Activated CD4-positive, CD25-positive, alpha-beta regulatory T cell treated with anti-CD3 and anti-CD28 coated beads, Interleukin-2, amount 50 U/mL, for 24 hours (primary cell): ENCODE results near the gene ACOT7.

Source experiments
- ATAC-seq, 2 donors: fragments of 150-1000 bp; cut with Tn5 transposase; one replicate each; pipeline ENCODE4 v1.10.0; 2021; ENCODE audit warnings: mild to moderate bottlenecking in 1 of 2, moderate library complexity in 1 of 2

Gene ACOT7

DNA sequence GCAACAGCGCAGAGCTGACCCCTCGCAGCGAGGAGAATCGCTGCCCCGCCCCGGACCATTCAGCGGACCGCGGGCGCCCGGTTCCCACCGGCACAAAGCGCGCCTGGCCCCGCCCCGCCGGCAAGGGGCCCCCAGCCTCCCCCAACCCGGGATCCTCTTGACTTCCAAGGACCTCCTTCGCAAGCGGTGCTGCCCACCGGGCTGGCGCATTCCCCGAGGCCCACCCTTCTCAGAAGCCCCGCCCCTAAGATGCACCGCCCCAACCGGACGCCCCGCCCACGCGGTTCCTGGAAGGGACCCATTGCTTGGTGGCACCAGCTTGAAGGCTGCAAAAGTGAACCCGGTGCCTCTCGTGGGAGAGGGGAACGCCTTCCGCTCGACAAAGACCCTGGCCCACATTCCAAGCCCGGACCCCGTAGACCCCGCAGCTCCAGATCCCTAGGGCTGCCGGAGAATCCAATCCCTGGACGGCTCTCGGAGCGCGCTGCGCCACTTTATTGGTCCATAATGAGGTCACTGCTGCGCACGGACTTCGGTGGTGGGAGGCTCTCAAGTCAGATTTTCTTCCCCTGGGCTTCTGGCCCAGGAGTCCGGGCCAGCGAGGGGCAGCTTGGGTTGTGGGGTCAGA is 147.6 kb downstream of the ACOT7 start:
- no peak for ATAC-seq

DNA sequence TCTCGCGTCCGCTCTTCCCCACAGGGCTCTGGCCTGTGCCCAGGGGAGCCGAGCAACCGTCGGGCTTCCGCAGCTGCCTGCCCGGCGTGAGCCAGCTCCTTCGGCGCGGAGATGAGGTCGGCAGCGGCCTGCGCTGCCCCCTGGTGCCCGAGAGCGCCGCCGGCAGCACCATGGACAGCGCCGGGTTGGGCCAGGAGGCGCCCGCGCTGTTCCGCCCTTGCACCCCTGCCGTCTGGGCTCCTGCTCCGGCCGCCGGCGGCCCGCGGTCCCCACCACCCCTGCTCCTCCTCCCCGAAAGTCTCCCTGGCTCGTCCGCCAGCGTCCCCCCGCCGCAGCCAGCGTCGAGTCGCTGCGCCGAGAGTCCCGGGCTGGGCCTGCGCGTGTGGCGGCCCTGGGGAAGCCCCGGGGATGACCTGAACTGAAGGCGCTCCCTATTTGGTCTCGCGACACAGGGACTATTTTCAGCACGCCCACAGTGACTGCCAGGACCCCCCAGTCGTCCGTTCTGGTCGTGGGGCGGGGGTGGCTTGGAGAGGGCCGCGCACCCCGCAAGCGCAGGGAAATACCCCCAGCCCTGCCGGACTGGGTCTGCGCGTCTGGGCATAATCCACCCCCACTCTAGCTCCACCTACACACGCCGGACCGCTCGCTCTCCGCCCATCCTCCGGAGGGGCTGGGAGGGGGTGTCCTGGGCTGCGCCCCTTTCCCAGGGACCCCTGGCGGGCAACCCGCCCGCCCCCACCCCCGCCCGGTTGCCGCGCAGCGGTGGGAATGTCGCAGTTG is 148.3 kb downstream of the ACOT7 start:
- peak; percentile 68 to 73 for ATAC-seq

DNA sequence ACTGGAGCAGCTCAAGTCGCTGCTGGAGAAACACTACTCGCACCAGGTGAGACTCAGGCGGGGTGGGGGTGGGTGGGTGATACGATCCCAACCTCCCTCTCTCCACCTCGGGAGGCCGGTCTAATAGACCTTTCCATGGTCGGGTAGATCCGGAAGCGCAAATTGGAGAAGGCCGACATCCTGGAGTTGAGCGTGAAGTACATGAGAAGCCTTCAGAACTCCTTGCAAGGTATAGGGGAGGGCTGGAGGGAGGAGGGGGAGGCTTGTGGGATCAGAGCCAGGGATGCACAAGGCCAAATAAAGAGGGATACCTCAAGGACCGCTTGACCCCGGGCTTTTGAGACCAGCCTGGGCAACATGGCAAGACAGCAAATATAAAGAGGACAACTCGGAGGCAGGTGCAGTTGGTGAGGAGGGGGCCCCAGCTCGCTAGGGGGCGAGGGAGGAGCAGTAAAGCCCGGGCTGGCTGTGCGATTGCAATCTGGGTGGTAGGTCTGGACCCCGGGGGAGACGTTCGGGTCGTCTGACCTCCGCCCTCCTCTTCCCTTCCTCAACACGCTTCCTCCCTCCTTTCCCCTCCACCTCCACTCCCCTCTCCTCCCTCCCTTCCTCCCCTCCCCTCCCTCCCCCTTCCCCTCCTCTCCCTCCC is 149.0 kb downstream of the ACOT7 start:
- no peak for ATAC-seq

DNA sequence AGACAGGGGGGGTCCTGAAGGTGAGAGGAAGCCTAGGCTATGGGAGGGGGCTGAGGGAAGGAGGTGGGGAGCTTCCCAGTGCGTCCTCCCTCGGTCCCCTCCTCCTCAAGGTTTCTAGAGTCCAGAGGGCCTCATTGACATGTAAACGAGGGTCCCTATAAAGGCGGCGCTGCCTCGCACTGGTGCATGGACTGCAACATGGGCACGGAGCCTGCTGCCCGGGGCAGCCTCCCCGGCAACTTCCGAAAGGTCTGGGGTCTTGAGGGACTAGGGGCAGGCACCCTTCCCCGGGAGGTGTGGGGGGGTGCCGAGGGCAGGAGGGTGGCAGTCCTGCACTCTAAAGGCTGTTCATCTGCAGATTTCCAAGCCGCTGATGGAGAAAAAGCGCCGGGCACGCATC is 149.6 kb downstream of the ACOT7 start, which contains the start of gene HES3:
HES3 (plus strand) TSS at position 187 of the 400 bp plus-strand sequence; CDS start at position 374, 187 bp downstream.
- no peak for ATAC-seq

DNA sequence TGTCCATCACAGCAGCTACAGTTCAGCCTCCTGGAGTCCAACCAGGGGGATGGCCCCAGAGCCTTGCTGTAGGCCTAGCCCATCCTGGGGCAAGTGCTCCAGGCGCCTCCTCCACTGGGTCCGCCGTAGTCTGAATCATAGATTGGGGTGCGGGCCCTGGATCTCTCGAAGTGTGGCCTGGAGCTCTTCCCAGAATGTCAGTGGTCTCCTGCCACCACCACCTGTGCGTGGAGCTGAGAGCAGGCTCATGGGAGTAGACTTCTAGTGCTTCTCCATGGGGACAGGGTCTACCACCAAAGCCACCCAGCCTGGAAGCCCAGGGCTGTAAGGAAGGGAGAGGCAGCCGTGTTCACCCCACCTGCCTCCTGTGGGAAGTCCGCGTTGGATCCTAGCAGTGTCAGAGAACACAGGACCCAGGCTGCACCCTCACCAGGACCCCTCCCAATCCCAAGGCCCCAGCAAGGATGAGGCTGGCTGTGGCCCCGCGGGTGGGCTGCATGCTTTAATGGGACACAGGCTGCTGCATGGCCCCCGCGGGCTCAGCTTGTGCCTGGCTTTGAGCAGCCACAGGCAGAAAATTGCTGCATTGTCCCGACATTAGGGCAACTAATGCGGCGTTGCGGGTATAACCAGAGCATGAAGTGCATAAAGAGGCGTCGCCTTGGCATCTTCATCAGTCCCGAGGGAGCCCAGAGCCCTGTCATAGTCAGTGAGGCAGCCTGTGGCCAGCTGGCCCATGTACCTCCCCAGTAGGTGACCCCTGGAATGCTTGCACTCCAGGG is 150.3 kb downstream of the ACOT7 start:
- ATAC-seq, result no peak

DNA sequence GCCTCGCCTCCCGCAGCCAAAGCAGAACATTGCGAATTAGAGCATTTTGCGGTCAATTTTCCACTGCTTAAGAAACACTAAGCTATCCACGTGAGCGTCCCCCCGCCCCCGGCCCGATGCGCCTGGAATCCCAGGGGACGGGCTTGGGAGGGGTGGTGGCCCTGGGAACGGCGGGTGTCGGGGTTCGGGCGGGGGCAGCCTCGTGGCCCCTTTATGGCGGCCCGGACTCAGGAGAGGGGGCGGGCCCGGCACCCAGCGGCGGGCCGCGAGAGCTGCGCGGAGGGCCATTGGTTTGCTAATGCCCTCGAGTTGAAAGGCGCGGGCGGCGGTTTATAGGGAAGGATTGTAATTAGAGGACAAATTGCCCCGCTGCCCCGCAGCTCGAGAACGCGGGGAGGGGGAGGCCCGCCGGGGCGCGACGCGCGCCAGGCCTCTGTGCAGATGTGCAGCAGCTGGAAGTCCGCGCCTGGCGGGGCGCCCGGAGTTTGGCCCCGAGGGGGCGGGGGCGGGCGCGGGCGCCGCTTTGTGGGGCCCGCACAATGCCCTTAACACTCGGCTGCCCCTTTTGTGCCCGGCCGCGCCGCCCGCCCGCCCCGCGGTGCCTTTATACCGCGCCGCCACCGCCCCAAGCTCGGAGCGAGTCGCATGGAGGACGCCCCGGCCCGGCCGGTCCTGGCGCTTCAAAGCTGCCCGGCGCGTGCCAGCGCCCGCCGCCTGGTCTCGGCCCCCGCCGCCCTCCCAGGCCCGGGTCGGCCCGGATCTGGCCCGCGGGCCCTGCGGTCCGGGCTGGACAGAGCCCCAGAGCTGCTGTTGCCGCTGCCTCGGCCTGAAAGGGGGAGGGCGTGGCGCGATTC is 151.5 kb downstream of the ACOT7 start:
- no peak for ATAC-seq

DNA sequence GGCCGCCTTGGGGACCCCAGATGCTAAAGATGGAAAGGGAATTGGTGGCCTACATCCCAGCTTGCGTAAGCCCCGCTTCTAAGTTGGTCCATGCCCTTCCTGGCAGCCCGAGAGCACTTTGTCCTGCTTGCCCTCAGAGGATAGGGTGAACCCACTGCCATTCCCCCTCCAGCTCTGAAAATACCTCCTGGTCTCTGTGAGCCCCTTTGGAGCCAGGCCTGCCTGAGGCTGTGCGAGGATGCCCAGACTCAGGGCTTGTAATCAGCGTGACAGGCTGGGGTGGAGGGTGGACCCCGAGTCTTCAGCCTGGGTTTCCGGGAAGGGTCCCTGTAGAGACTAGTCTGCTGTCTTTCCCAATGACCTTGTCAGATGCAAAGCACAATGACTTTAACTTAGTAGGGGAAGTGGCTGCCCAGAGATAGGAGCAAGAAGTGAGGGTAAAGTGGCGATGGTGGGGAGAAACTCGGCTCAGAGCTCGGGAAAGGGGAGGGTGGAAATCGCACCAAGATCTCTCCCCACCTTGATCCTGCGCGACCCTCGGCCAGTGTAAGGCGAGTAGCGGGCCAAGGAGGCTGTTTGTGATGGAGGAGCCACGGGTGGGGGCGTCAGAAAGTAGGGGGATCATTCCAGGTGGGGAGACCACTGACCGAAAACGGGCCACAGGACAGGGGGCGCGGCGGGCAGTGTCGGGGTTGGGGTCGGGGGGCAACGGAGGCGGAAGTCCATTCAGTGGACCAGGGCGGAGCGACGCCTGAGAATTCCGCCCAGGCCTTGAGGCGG is 152.3 kb downstream of the ACOT7 start:
- ATAC-seq, result no peak

DNA sequence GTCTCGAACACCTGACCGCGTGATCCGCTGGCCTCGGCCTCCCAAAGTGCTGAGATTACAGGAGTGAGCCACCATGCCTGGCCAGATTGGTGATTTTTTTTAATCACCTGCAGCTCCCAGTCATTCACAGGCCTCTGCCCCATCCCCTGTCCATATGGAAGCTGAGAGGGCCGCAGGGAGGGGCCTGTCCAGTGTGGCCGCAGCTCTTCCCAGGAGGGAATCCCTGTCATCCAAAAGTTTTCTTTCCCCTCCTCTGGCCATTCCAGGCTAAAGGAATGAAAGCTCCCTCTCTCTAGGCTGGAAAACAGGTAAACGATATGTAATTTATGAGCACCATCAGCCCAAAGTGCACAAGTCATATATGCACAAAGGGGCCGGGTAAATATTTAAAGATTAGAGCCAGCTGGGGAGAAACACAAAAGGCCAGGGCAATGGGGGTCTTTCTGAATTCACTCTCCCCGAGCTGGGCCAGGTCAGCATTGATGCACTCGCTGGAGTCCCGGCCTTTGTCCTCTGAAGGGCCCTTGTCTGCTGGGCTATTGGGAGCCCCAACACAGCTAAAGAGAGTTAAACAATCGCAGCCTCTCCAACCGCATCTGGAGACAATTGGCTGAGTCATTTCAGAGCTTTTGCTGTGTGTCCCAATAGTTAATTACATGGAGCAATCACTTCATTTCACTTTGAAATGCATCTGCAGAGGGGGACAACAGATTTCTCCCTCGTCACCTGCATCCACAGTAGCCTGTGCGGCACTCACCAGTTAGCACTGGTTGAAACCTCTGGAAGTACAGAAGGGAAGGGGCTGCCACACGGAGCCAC is 153.4 kb downstream of the ACOT7 start:
- no peak for ATAC-seq

DNA sequence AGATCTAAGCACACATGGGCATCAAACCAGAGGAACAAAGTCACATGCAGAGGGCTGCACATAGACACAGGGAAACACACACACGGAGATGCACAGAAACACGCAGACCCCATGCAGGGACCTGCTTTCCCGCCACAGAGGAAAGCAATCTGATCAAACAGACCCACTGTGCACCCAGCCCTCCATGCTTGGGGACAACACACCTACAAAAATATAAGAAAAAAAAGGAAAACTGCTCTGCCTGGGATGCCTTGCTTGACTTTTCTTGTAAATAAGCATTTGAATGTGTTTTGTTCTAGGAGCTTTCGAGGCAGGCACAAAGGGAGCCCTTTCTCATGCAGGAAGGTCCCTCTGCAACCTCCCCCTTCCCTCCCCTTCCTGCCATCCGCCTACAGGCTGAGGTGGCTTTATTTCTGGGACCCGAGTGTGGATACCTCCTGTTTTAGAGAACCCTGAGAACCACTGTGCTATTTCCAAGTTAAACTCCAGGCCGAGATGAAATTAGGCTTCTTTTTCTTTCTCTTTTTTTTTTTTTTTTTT is 154.3 kb downstream of the ACOT7 start:
- no peak for ATAC-seq

DNA sequence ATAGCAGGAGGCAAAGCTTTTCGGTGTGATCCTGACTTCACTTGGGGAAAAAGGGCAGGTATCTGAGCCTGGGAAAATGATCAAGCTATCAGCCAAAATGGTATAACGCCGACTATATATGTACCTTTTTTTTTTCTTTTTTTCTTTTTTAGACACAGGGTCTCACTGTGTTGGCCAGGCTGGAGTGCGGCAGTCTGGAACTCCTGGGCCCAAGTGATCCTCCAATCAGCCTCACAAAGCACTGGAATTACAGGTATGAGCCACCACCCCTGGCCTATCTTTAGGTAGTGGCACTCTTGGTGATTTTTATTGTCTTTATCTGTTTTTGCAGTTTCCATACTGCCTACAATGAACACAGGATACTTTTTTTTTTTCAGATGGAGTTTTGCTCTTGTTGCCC is 156.5 kb downstream of the ACOT7 start:
- no peak for ATAC-seq

DNA sequence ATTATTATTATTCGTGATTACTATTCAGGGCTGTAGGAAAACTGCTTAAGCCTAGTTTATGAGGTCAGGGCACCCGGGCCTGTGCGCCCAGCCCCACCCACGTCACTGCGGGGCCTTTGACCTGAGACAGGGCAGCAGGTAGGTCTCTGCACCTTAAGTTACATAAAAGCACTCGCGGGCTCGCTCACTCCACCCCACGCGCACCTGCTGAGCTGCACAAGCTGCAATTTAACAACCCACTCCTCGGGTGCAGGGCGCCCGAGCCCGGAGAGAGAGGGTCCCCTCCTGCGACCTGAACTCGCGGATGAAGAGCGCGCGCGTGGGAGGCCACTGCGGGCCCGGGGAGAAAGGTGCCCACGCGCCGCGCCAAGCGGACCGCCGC is 158.3 kb downstream of the ACOT7 start:
- ATAC-seq, result peak; percentile 4 to 8

DNA sequence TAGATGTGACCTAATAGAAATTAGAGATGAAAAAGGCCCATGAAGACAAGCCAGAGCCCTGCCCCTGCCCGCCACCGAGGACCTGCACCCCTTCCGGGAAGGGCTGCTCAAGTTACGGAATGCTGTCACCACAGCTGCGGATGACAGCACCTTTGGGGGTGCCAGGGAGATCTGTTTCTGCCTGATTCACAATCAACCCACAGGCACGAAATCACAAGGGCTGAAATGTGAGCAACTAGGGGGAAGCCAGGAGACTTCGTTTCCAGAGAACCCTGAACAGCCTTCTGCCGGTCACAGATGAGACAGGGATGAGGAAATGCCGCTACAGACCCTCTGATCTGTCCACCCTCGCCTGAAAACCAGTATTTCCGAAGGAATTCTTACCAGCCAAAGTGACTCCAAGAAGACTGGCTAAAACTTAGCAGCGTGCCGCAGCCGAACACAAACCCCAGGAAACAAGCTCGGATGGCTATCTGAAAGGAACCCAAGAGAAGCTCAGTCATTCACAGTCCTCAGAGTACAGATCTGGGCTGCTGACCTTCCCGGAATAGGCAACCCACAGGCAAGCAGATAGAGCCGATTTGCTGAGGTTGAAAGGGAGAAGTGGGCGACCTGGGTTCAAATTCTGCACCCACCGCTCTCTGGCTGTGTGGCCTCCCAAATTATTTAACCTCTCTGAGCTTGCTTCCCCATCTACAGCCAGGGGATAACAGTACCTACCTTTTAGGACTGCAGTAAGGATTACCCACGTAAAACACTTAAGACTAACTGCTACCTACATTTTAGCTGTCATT is 158.9 kb downstream of the ACOT7 start:
- ATAC-seq, result no peak

DNA sequence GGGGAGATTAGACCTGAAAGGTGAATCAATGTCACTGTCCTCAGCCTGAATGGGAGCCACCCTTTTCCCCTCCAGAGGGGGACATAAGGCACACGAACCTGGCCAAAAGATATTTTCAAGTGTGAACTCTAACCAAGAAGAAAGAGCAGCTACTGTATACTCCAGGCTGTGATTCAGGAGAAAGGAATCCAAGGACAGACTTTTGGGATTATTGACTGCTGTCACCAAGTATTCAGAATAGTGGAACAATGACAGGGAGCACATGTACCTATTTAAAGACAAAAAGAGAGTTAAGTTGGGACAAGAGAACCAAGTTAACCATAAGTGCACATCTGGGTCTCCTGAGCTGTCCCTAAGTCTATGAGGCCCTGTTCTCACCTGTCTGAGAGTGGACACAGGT is 160.2 kb downstream of the ACOT7 start:
- ATAC-seq, result no peak

DNA sequence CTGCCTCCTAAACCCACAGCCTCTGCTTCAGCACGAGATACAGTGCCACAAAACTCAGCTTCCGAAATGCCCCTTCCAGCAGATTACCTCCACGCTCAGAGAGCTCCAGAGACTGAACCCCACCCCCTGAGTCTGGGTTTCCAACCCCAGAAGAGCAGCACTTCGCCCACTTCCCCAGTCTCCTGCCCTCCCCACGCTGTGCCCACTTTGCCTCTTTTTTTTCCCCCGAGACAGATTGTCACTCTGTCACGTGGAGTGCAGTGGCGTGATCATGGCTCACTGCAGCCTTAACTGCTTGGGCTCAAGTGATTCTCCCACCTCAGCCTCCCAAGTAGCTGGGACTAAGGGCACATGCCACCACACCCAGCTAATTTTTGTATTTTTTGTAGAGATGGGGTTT is 167.9 kb downstream of the ACOT7 start:
- no peak for ATAC-seq

DNA sequence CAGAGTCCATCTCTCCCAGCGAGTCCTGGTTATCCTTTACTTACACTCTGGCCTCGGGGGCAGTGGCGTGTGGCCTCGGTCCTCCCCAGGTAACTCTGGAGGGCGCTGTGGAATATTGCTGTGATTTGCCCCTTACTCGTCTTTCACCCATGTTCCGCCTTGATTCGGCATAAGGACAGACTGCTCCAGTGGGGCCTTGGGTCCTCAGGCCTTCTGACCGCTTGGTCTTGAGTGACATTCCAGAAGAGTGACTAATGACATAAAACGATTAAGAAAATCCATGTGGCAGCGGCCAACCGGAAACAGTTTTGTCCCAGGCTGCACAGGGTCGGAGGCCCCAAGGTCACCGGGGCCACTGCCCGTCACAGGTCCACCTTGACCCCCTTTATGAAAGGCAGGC is 168.8 kb downstream of the ACOT7 start:
- no peak for ATAC-seq

DNA sequence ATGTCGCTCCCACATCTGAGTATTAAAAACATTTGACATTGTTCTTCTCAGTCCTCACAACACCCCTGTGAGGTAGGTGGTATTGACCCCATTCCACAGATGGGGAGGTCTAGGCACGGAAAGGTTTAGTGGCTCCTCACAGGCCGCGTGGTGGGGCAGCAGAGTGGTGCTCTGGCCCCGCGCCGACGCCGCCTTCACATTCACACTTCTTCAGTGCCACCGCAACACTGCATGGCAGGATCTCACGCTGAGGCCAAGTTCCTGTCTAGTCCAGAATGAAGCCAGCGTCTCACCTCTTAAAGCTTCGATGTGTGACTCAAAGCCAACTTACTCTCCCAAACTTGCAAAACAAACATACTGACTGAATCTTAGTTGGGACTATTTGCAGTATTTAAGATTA is 169.9 kb downstream of the ACOT7 start:
- no peak for ATAC-seq

DNA sequence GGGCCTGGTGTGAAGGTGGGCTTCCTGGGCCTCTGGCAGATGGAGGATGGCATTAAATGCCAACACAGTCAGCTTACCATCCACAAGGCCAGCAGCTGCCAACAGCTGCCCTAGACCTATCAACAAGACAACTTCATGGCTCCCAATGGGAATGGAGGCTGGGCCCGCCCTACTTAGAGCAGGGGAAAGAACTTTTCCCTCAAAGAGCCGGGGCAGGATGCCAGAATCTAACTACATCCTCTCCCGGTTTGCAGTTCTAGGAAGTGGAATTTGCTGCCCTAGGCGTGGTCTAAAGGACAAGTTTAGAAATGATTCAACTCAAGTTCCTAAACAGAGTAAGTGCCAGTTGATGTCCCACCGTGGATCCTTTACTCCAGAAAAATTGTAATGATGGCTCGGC is 170.9 kb downstream of the ACOT7 start:
- ATAC-seq, result no peak

DNA sequence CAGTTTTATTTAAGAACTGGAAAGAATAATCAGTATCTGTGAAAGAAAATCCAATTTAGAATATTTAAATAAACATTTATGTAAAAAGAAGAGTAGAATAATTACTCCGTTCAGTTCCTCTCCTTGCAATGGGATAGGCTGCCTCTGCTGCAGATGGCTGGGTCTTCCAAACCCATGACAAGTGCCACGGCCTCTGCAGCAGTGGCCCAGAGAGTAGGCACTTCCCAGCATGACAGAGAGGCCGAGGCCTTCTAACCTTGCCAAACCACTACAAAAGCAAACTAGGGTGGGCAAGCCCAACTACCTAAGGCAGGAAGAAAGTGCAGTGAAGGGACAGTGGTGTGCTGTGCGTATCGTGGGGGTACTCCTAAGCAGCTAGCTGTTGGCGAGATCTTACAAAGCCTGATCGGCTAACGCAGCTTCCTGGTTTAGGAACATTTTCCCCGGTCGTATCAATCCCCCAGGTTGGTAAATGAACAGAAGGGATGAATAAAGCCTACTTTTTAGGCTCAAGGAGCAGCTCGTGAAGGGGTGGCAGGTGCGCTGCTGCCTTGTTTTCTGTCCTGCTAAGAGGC is 172.3 kb downstream of the ACOT7 start:
- no peak for ATAC-seq

DNA sequence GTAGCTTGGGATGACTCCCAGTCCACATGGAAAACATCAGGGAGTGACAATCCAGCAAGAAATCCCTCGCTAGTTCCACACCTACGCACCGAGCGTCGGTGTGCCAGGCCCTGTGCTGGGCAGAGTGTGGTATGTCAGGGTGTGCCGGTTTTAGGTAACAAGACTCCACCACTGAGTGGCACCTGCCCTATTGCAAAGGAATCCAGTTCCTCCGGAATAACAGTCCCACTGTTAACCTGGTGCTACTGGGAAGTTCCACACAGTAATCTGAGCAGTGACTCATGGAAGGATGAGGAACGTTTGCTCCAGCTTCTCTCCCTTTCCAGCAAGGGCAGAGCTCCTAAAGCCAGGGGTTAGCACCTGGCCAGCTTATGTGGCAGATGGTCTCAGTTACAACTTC is 173.3 kb downstream of the ACOT7 start:
- ATAC-seq, result no peak
